ENCODE results near the gene CAMTA1.
"Not testable (repeated sequence)": the region's sequence is repeated elsewhere in the genome, so short reads cannot be mapped to it uniquely, and the experiment has no call there.

Gene CAMTA1

DNA sequence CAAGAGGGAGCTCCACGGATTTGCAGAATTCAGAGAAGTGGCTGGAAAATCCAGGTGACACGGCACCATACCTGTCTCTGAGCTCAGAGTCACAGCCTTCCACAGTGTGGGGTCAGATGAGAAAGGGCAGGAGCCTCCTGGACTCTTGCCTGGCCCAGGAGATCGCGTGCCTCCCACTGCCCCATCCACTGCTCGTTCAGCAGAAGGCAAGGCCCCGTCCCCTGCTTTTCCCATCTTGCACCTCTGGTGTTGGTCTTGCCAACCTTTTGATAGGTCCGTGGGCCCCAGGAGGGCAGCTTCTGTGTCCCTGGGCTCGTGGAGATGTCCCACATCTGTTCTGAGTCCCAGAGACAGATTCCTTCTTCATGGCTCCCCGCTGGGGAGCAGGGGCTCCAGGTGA, 902.2 kb downstream of the CAMTA1 start:
- ATAC-seq = no peak
- TF ChIP-seq, protein P1, sequence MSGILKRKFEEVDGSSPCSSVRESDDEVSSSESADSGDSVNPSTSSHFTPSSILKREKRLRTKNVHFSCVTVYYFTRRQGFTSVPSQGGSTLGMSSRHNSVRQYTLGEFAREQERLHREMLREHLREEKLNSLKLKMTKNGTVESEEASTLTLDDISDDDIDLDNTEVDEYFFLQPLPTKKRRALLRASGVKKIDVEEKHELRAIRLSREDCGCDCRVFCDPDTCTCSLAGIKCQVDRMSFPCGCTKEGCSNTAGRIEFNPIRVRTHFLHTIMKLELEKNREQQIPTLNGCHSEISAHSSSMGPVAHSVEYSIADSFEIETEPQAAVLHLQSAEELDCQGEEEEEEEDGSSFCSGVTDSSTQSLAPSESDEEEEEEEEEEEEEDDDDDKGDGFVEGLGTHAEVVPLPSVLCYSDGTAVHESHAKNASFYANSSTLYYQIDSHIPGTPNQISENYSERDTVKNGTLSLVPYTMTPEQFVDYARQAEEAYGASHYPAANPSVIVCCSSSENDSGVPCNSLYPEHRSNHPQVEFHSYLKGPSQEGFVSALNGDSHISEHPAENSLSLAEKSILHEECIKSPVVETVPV (CRISPR knock-in tag; IDR thresholded peaks at IDR 0.05) = no peak
- no peak for TF ChIP-seq TOX (CRISPR knock-in tag; IDR thresholded peaks at IDR 0.05; ENCODE audit: borderline replicate concordance)
- TF ChIP-seq ZNF8 (CRISPR knock-in tag; IDR thresholded peaks at IDR 0.05) = no peak
- no peak for TF ChIP-seq ZFP30 (CRISPR knock-in tag; IDR thresholded peaks at IDR 0.05)
- TF ChIP-seq, protein P2, sequence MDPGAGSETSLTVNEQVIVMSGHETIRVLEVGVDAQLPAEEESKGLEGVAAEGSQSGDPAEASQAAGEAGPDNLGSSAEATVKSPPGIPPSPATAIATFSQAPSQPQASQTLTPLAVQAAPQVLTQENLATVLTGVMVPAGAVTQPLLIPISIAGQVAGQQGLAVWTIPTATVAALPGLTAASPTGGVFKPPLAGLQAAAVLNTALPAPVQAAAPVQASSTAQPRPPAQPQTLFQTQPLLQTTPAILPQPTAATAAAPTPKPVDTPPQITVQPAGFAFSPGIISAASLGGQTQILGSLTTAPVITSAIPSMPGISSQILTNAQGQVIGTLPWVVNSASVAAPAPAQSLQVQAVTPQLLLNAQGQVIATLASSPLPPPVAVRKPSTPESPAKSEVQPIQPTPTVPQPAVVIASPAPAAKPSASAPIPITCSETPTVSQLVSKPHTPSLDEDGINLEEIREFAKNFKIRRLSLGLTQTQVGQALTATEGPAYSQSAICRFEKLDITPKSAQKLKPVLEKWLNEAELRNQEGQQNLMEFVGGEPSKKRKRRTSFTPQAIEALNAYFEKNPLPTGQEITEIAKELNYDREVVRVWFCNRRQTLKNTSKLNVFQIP (CRISPR knock-in tag; IDR thresholded peaks at IDR 0.05; ENCODE audit: borderline replicate concordance, low read depth) = no peak
- TF ChIP-seq TCF4 (CRISPR knock-in tag; IDR thresholded peaks at IDR 0.05; ENCODE audit: borderline replicate concordance) = no peak
- no peak for TF ChIP-seq ZC3H10 (CRISPR knock-in tag; IDR thresholded peaks at IDR 0.05)
- no peak for TF ChIP-seq CSDC2 (CRISPR knock-in tag; IDR thresholded peaks at IDR 0.05)
- no peak for TF ChIP-seq PPARA (CRISPR knock-in tag; IDR thresholded peaks at IDR 0.05; ENCODE audit: borderline replicate concordance)
- TF ChIP-seq GLIS3 (CRISPR knock-in tag; IDR thresholded peaks at IDR 0.05) = no peak
- TF ChIP-seq OSR1 (CRISPR knock-in tag; IDR thresholded peaks at IDR 0.05) = no peak
- no peak for TF ChIP-seq ZNF70 (CRISPR knock-in tag; IDR thresholded peaks at IDR 0.05)
- TF ChIP-seq ISL1 (CRISPR knock-in tag; IDR thresholded peaks at IDR 0.05) = no peak
- TF ChIP-seq ZFP3 (CRISPR knock-in tag; IDR thresholded peaks at IDR 0.05) = no peak
- TF ChIP-seq, protein P3, sequence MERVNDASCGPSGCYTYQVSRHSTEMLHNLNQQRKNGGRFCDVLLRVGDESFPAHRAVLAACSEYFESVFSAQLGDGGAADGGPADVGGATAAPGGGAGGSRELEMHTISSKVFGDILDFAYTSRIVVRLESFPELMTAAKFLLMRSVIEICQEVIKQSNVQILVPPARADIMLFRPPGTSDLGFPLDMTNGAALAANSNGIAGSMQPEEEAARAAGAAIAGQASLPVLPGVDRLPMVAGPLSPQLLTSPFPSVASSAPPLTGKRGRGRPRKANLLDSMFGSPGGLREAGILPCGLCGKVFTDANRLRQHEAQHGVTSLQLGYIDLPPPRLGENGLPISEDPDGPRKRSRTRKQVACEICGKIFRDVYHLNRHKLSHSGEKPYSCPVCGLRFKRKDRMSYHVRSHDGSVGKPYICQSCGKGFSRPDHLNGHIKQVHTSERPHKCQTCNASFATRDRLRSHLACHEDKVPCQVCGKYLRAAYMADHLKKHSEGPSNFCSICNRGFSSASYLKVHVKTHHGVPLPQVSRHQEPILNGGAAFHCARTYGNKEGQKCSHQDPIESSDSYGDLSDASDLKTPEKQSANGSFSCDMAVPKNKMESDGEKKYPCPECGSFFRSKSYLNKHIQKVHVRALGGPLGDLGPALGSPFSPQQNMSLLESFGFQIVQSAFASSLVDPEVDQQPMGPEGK (CRISPR knock-in tag; IDR thresholded peaks at IDR 0.05; ENCODE audit: borderline replicate concordance) = no peak
- TF ChIP-seq ARNTL (CRISPR knock-in tag; IDR thresholded peaks at IDR 0.05; ENCODE audit: borderline replicate concordance, low read depth) = no peak
- TF ChIP-seq, protein P4, sequence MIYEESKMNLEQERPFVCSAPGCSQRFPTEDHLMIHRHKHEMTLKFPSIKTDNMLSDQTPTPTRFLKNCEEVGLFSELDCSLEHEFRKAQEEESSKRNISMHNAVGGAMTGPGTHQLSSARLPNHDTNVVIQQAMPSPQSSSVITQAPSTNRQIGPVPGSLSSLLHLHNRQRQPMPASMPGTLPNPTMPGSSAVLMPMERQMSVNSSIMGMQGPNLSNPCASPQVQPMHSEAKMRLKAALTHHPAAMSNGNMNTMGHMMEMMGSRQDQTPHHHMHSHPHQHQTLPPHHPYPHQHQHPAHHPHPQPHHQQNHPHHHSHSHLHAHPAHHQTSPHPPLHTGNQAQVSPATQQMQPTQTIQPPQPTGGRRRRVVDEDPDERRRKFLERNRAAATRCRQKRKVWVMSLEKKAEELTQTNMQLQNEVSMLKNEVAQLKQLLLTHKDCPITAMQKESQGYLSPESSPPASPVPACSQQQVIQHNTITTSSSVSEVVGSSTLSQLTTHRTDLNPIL (CRISPR knock-in tag; IDR thresholded peaks at IDR 0.05; ENCODE audit: low read depth) = no peak
- no peak for TF ChIP-seq ZNF565 (CRISPR knock-in tag; conservative IDR thresholded peaks at IDR 0.05; ENCODE audit: low read depth)
- no peak for TF ChIP-seq RARB (CRISPR knock-in tag; IDR thresholded peaks at IDR 0.05)

- TF ChIP-seq, protein P4 (CRISPR knock-in tag; IDR thresholded peaks at IDR 0.05; ENCODE audit: low read depth) = no peak
- TF ChIP-seq GLIS3 (CRISPR knock-in tag; IDR thresholded peaks at IDR 0.05) (no peak), PPARA (CRISPR knock-in tag; IDR thresholded peaks at IDR 0.05; ENCODE audit: borderline replicate concordance) (no peak), ZNF565 (CRISPR knock-in tag; conservative IDR thresholded peaks at IDR 0.05; ENCODE audit: low read depth) (no peak), TCF4 (CRISPR knock-in tag; IDR thresholded peaks at IDR 0.05; ENCODE audit: borderline replicate concordance) (no peak), ZNF70 (CRISPR knock-in tag; IDR thresholded peaks at IDR 0.05) (no peak), RARB (CRISPR knock-in tag; IDR thresholded peaks at IDR 0.05) (no peak), SNAI2 (CRISPR knock-in tag; IDR thresholded peaks at IDR 0.05) (no peak), CSDC2 (CRISPR knock-in tag; IDR thresholded peaks at IDR 0.05) (no peak), ESRRG (CRISPR knock-in tag; IDR thresholded peaks at IDR 0.05) (no peak), ARNTL (CRISPR knock-in tag; IDR thresholded peaks at IDR 0.05; ENCODE audit: borderline replicate concordance, low read depth) (no peak)
- TF ChIP-seq, protein P2 (CRISPR knock-in tag; IDR thresholded peaks at IDR 0.05; ENCODE audit: borderline replicate concordance, low read depth) = no peak
- TF ChIP-seq, protein P5, sequence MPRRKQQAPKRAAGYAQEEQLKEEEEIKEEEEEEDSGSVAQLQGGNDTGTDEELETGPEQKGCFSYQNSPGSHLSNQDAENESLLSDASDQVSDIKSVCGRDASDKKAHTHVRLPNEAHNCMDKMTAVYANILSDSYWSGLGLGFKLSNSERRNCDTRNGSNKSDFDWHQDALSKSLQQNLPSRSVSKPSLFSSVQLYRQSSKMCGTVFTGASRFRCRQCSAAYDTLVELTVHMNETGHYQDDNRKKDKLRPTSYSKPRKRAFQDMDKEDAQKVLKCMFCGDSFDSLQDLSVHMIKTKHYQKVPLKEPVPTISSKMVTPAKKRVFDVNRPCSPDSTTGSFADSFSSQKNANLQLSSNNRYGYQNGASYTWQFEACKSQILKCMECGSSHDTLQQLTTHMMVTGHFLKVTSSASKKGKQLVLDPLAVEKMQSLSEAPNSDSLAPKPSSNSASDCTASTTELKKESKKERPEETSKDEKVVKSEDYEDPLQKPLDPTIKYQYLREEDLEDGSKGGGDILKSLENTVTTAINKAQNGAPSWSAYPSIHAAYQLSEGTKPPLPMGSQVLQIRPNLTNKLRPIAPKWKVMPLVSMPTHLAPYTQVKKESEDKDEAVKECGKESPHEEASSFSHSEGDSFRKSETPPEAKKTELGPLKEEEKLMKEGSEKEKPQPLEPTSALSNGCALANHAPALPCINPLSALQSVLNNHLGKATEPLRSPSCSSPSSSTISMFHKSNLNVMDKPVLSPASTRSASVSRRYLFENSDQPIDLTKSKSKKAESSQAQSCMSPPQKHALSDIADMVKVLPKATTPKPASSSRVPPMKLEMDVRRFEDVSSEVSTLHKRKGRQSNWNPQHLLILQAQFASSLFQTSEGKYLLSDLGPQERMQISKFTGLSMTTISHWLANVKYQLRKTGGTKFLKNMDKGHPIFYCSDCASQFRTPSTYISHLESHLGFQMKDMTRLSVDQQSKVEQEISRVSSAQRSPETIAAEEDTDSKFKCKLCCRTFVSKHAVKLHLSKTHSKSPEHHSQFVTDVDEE (CRISPR knock-in tag; IDR thresholded peaks at IDR 0.05) = no peak
- TF ChIP-seq, protein P1 (CRISPR knock-in tag; IDR thresholded peaks at IDR 0.05) = no peak
- ATAC-seq = no peak
Observed at GRCh38 chr1:7688659-7689058, 903.4 kb downstream of the CAMTA1 start.

DNA sequence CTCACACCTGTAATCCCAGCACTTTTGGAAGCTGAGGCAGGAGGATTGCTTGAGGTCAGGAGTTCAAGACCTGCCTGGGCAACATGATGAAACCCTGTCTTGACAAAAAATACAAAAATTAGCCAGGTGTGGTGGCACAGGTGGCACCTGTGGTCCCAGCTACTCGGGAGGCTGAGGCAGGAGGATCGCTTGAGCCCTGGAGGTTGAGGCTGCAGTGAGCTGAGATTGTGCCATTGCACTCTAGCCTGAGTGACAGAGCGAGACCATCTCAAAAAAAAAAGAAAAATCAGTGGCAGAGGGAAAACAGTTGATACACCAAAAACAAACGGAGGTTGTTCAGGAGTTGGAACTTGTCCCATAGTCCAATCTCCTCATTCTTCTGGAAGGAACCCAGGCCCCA, 904.1 kb downstream of the CAMTA1 start:
- not testable (repeated sequence) for ATAC-seq
